ENCODE results near the gene DAP. TPM values are rescaled to one million over a fixed set of nuclear protein-coding genes. Genes with fewer than 3 reads are reported as not detected.
"Not testable (repeated sequence)": the region's sequence is repeated elsewhere in the genome, so short reads cannot be mapped to it uniquely, and the experiment has no call there.

Gene DAP
- polyA plus RNA-seq, 1 donor (not counting 4 experiments of a cell fraction or from before 2014, with no cell fraction given), result 30.4 TPM

DNA sequence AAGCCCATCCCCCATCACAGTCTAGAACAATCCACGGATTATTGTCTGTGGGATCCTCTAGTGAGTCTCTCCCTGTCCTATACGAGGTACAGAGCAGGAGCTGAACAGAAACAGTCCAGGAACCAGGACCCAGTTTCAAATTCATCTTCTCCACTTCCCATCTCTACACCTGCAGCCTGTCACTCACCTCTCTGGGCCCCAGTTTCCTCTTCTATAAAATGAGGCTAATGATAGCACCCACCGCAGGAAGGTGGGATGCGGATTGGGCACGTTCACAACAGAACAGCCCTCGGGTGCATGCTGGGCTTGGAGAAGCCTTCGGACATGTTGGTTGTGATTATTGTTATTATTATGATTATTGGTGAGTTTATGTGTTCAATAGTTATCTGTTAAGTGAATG lies 118.7 kb downstream of the DAP start:
- no peaks in the 10 kb centered on the region for H3K4me1 ChIP-seq (ENCODE audit: control insufficient read depth, extremely low read depth, insufficient read depth, low read length)
- no peaks in the 10 kb centered on the region for H3K9me3 ChIP-seq (ENCODE audit: control insufficient read depth, low read depth, low read length)
- no peaks in the 10 kb centered on the region for H3K36me3 ChIP-seq (ENCODE audit: control insufficient read depth in 2 of 2, extremely low read depth in 1 of 2, insufficient read depth in 2 of 2, low read length in 2 of 2)
- H3K27ac ChIP-seq (ENCODE audit: control insufficient read depth, insufficient read depth, low read length), result no peak overlapping the region
- no peak overlapping the region for H3K4me2 ChIP-seq (ENCODE audit: control insufficient read depth, extremely low read depth, insufficient read depth, low read depth, low read length)
- no peaks in the 10 kb centered on the region for H3K27me3 ChIP-seq (ENCODE audit: control insufficient read depth, extremely low read depth, insufficient read depth, low read length)
- no peak overlapping the region for H3K4me3 ChIP-seq (ENCODE audit: control insufficient read depth in 2 of 3, extremely low read depth in 1 of 3, insufficient read depth in 2 of 3, low read depth in 1 of 3, low read length in 3 of 3)
- no peak overlapping the region for H2AFZ ChIP-seq (ENCODE audit: control insufficient read depth, low read length)
- TF ChIP-seq, protein P1, sequence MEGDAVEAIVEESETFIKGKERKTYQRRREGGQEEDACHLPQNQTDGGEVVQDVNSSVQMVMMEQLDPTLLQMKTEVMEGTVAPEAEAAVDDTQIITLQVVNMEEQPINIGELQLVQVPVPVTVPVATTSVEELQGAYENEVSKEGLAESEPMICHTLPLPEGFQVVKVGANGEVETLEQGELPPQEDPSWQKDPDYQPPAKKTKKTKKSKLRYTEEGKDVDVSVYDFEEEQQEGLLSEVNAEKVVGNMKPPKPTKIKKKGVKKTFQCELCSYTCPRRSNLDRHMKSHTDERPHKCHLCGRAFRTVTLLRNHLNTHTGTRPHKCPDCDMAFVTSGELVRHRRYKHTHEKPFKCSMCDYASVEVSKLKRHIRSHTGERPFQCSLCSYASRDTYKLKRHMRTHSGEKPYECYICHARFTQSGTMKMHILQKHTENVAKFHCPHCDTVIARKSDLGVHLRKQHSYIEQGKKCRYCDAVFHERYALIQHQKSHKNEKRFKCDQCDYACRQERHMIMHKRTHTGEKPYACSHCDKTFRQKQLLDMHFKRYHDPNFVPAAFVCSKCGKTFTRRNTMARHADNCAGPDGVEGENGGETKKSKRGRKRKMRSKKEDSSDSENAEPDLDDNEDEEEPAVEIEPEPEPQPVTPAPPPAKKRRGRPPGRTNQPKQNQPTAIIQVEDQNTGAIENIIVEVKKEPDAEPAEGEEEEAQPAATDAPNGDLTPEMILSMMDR (optimal IDR thresholded peaks at IDR 0.05 in 1 of 3, IDR thresholded peaks at IDR 0.05 in 1 of 3, conservative IDR thresholded peaks at IDR 0.05 in 1 of 3; ENCODE audit: extremely low read depth in 1 of 3, insufficient read depth in 2 of 3, low read length in 3 of 3), result no peak
- no peak for TF ChIP-seq EZH2 (IDR thresholded peaks at IDR 0.05; ENCODE audit: low read length)
- FAIRE-seq, result no peak
- DNase-seq (ENCODE audit: low read depth, low spot score), result no peak
- H3K9me1 ChIP-seq (ENCODE audit: control insufficient read depth, extremely low read depth, insufficient read depth, low read length), result no peaks in the 10 kb centered on the region
- dilution Hi-C loops (cut with MboI; ENCODE audit: extremely low pct_ligation_motif_present, low sequenced_read_pairs), result no loop called here
- peaks cover 3% of the 10 kb centered on the region for H3K79me2 ChIP-seq (ENCODE audit: control insufficient read depth, insufficient read depth, low read length)
- H4K20me1 ChIP-seq (ENCODE audit: control insufficient read depth, extremely low read depth, insufficient read depth, low read length), result no peaks in the 10 kb centered on the region
- no peak overlapping the region for H3K9ac ChIP-seq (ENCODE audit: control insufficient read depth, extremely low read depth, insufficient read depth, low read length)

DNA sequence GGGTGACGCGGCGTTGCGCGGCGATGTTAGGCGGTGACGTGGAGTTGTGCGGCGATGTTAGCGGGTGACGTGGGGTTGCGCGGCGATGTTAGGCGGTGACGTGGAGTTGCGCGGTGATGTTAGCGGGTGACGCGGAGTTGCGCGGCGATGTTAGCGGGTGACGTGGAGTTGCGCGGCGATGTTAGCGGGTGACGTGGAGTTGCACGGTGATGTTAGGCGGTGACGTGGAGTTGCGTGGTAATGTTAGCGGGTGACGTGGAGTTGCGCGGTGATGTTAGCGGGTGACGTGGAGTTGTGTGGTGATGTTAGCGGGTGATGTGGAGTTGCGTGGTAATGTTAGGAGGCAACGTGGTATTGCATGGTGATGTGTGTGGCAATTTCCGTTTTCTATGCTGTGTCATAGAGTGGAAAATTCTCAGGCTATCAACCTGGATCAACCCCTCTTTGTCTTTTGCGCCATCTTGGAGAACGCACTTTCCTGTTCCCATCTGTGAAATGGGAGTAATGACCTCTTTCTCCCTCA lies 121.1 kb downstream of the DAP start:
- no peaks in the 10 kb centered on the region for H3K9me3 ChIP-seq (ENCODE audit: control insufficient read depth, low read depth, low read length)
- H3K4me1 ChIP-seq (ENCODE audit: control insufficient read depth, extremely low read depth, insufficient read depth, low read length), result peaks cover 9% of the 10 kb centered on the region
- no peaks in the 10 kb centered on the region for H4K20me1 ChIP-seq (ENCODE audit: control insufficient read depth, extremely low read depth, insufficient read depth, low read length)
- DNase-seq (ENCODE audit: low read depth, low spot score) (no peak), FAIRE-seq (no peak)
- peaks cover 3% of the 10 kb centered on the region for H3K79me2 ChIP-seq (ENCODE audit: control insufficient read depth, insufficient read depth, low read length)
- no peaks in the 10 kb centered on the region for H3K9me1 ChIP-seq (ENCODE audit: control insufficient read depth, extremely low read depth, insufficient read depth, low read length)
- H3K4me2 ChIP-seq (ENCODE audit: control insufficient read depth, extremely low read depth, insufficient read depth, low read depth, low read length), result no peak overlapping the region
- H3K27ac ChIP-seq (ENCODE audit: control insufficient read depth, insufficient read depth, low read length), result no peak overlapping the region
- H2AFZ ChIP-seq (ENCODE audit: control insufficient read depth, low read length), result no peak overlapping the region
- H3K36me3 ChIP-seq (ENCODE audit: control insufficient read depth in 2 of 2, extremely low read depth in 1 of 2, insufficient read depth in 2 of 2, low read length in 2 of 2), result no peaks in the 10 kb centered on the region
- H3K4me3 ChIP-seq (ENCODE audit: control insufficient read depth in 2 of 3, extremely low read depth in 1 of 3, insufficient read depth in 2 of 3, low read depth in 1 of 3, low read length in 3 of 3), result no peak overlapping the region
- no peak for TF ChIP-seq EZH2 (IDR thresholded peaks at IDR 0.05; ENCODE audit: low read length)
- TF ChIP-seq, protein P1 (optimal IDR thresholded peaks at IDR 0.05 in 1 of 3, IDR thresholded peaks at IDR 0.05 in 1 of 3, conservative IDR thresholded peaks at IDR 0.05 in 1 of 3; ENCODE audit: extremely low read depth in 1 of 3, insufficient read depth in 2 of 3, low read length in 3 of 3), result no peak
- no peaks in the 10 kb centered on the region for H3K27me3 ChIP-seq (ENCODE audit: control insufficient read depth, extremely low read depth, insufficient read depth, low read length)
- dilution Hi-C loops (cut with MboI; ENCODE audit: extremely low pct_ligation_motif_present, low sequenced_read_pairs), result no loop called here
- no peak overlapping the region for H3K9ac ChIP-seq (ENCODE audit: control insufficient read depth, extremely low read depth, insufficient read depth, low read length)

DNA sequence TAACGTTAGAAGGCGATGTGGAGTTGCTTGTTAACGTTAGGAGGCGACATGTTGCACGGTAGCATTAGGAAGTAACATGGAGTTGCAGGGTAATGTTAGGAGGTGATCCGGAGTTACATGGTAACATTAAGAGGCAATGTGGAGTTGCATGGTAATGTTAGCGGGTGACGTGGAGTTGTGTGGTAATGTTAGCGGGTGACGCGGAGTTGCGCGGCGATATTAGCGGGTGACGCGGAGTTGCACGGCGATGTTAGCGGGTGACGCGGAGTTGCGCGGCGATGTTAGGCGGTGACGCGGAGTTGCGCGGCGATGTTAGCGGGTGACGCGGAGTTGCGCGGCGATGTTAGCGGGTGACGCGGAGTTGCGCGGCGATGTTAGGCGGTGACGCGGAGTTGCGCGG lies 122.3 kb downstream of the DAP start:
- DNase-seq (ENCODE audit: low read depth, low spot score); H3K27ac ChIP-seq (ENCODE audit: control insufficient read depth, insufficient read depth, low read length); dilution Hi-C loops (cut with MboI; ENCODE audit: extremely low pct_ligation_motif_present, low sequenced_read_pairs); H3K4me1 ChIP-seq (ENCODE audit: control insufficient read depth, extremely low read depth, insufficient read depth, low read length); H3K9me3 ChIP-seq (ENCODE audit: control insufficient read depth, low read depth, low read length); H3K4me3 ChIP-seq (ENCODE audit: control insufficient read depth in 2 of 3, extremely low read depth in 1 of 3, insufficient read depth in 2 of 3, low read depth in 1 of 3, low read length in 3 of 3); H3K4me2 ChIP-seq (ENCODE audit: control insufficient read depth, extremely low read depth, insufficient read depth, low read depth, low read length); H3K36me3 ChIP-seq (ENCODE audit: control insufficient read depth in 2 of 2, extremely low read depth in 1 of 2, insufficient read depth in 2 of 2, low read length in 2 of 2); H3K9me1 ChIP-seq (ENCODE audit: control insufficient read depth, extremely low read depth, insufficient read depth, low read length); H3K9ac ChIP-seq (ENCODE audit: control insufficient read depth, extremely low read depth, insufficient read depth, low read length); H3K27me3 ChIP-seq (ENCODE audit: control insufficient read depth, extremely low read depth, insufficient read depth, low read length); H4K20me1 ChIP-seq (ENCODE audit: control insufficient read depth, extremely low read depth, insufficient read depth, low read length); H3K79me2 ChIP-seq (ENCODE audit: control insufficient read depth, insufficient read depth, low read length); H2AFZ ChIP-seq (ENCODE audit: control insufficient read depth, low read length); FAIRE-seq: not testable (repeated sequence)

Data from keratinocyte (primary cell).